GM21619 (cell line): ENCODE measurements around the gene CCT3.
A peak's percentile ranks its signal among the peaks of the same experiment; 100 is the strongest.
"Not testable (repeated sequence)": the region's sequence is repeated elsewhere in the genome, so short reads cannot be mapped to it uniquely, and the experiment has no call there.

Experiments used
- ATAC-seq: cut with Tn5 transposase; IDR thresholded peaks from one replicate; pipeline ENCODE4 v1.9.1; 2021; ENCODE audit not compliant: unreplicated experiment

The CCT3 gene

DNA sequence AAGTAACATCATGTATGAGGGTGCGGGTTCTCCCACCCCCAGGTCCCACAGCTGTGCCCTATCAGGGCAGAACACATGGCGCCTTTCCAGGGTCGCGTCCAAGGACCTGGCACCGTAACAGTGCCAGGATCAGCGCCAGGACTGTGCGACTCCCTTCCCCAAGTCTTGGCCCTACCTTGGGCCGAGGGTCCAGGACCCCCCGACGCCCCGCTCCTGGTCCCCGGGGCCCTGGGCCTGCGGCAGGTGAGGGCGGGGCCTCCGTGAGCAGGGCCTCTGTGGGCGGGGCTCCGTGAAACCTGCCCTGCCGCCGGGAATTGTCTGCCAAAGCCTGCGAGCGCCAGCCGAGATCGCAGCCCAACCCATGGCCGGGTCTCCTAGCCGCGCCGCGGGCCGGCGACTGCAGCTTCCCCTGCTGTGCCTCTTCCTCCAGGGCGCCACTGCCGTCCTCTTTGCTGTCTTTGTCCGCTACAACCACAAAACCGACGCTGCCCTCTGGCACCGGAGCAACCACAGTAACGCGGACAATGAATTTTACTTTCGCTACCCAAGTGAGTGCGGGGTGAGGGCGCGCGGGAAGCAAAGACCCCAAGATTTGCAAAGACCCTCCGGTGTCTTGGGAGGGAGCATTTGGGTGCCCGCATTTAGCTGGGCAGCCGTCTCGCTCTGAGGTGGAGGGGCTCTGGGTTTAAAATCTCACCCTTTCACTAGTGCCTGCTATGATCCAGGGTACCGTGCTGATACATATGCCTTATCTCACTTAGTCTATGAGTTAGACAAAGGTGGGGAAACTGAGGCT, 31.0 kb upstream of the CCT3 start, which contains the start of gene RHBG:
RHBG (plus strand) TSS at position 323 of the 796 bp plus-strand sequence; CDS start at position 362, 39 bp downstream.
- ATAC-seq: no peak

GRCh38 chr1:156368157-156368658, 30.1 kb upstream of the CCT3 start:
- no peak for ATAC-seq

- ATAC-seq: no peak
Observed at GRCh38 chr1:156367383-156368156, 29.5 kb upstream of the CCT3 start.

DNA sequence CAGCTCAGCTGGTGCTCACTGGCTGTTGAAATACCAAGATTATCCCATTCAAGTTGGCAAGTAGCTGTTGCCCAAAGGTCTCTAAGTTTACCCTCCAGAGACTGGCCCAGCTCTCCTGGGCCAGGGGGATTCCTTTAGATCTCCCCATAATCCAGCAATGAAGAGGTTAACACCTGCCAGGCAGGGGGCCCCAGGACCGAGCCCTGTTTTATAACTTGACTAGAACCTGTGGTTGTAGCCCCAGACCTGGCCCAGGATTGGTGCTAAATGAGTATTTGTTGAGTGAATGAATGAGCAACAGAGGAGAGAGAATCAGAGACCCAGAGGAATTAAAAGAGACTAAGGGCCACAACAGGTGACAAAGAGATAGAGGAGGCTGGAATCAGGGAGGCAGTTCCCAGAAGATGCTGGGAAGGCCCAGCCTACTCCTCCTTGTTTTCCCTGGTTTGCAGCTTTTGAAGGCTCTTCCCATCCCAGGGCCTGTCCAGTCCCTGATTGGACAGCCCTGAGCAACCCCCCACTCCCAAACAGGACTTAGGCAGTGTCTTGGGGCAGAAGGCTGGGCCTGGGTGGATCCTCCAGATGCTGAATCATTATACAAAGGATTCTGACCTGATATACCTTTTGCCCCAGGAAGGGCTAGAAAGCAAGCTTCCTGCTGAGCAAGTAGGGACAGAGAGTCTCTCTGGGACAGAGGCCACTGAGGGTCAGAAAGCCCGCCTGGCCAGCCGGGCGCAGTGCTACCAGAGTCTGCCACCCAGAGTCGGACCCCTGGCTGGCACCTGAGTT, 28.5 kb upstream of the CCT3 start:
- ATAC-seq: no peak

DNA sequence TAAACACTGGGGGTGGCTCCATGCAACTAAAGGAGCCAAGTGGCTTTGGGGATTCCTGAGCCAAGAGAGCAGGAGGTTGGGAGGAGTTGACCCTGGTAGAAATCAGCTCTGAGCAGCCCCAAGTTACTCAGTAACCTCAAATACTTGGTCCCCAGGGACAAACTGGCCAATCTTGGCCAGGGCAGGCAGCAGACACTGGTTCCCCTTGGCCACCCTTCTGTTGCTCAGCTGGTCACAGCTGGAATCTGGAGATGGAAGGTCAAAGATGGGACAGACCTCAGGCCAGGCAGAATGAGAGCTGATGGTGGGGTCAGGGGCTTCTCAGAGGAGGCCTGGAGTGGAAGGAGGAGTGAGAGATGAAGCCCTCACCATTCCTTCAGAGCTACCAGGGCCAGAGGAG, 27.7 kb upstream of the CCT3 start:
- no peak for ATAC-seq

DNA sequence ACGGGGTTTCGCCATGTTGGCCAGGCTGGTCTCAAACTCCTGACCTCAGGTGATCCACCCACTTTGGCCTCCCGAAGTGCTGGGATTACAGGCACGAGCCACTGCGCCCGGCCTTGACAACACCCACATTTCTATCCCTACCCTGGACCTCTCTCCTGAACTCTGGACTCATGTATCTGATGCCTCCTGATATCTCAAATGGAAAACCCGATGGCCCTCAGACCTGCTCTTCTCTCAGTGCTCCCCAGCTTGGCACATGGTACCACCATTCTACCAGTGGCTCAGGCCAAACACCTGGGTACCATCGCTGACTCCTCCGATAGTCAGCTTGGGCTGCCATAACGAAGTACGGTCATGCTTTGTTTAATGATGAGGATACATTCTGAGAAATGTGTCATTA, 22.4 kb upstream of the CCT3 start:
- ATAC-seq: no peak

DNA sequence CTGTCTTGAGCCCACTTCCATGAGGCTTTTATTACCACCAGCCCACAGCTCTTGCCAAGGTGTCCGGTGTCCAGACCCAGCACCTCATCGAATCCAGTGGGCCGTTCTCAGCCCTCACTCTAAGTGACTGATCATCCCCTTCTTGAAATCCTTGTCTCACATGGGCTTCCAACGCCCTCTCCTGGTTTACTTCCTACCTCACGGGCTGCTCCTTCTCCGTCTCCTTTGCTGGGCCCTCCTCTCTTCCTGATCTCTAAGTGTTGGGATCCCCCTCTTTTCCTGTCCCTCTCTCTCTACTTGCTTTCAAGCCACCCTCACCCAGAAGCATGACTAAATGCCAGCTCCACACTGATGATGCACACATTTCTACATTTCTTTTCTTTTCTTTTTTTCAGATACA, 21.9 kb upstream of the CCT3 start:
- no peak for ATAC-seq

GRCh38 chr1:156359249-156359648, 21.2 kb upstream of the CCT3 start:
- no peak for ATAC-seq

GRCh38 chr1:156358641-156359040, 20.5 kb upstream of the CCT3 start:
- no peak for ATAC-seq

- no peak for ATAC-seq
Observed at GRCh38 chr1:156357977-156358376, 19.9 kb upstream of the CCT3 start.

GRCh38 chr1:156356875-156357534, 18.9 kb upstream of the CCT3 start:
- ATAC-seq: peak; percentile 70

- ATAC-seq: no peak
Observed at GRCh38 chr1:156356262-156356874, 18.3 kb upstream of the CCT3 start.

DNA sequence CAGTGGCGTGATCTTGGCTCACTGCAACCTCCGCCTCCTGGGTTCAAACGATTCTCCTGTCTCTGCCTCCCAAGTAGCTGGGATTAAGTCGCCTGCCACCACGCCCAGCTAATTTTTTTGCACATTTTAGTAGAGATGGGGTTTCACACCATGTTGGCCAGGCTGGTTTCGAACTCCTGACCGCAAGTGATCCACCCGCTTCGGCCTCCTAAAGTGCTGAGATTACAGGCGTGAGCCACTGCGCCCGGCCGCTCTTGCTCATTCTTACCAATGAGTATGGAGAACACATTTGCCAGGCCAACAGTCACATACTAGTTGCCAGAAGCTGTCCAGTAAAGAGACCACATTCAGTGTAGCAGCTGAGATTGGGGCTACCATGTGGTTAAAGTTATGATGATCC, 14.4 kb upstream of the CCT3 start:
- not testable (repeated sequence) for ATAC-seq

GRCh38 chr1:156347331-156347730, 9.2 kb upstream of the CCT3 start:
- ATAC-seq: no peak

- ATAC-seq: no peak
Observed at GRCh38 chr1:156346636-156347035, 8.5 kb upstream of the CCT3 start.

- not testable (repeated sequence) for ATAC-seq
Observed at GRCh38 chr1:156346035-156346434, 7.9 kb upstream of the CCT3 start.

- no peak for ATAC-seq
Observed at GRCh38 chr1:156344409-156344808, 6.3 kb upstream of the CCT3 start.

DNA sequence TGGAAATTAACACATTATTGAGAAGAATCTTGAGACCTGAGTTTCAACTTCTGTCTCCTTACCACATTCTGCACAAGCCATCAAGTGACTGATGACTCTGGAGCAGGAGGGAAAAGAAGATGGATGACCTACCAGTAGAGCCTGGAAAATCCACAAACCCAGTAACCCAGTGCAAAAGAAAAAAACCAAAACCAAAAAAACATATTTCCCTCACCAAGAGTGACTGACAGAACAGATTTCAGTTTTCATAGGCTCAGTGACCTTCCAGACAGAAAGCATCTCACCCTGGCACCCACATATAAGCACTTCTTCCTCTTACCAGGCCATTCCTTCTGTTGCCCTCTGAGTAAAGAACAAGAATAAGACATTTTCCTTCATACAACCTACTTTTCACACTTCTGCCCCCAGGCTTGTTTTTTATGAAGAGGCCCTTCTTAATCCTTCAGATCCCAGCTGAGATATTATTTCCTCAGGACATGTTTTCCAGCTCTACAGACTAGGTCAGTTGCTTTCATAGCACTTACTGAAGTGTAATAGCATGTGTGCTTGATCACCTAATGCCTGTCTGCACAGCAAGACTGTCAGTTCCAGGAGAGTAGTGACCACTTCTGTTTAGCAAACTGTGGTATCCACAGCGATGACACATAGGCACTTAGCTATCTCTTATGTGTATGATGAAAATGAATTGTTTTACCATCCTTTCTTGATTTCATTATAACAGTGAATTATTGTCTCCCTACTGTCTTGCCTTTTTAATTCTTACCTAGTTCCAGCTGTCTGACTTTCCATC, 4.3 kb upstream of the CCT3 start:
- ATAC-seq: no peak

GRCh38 chr1:156337888-156338179, 258 bp downstream of the CCT3 start:
- no peak for ATAC-seq
